GM06990 (cell line): ENCODE results near the gene SWT1.

Experiments
- DNase-seq: peaks from one replicate; pipeline ENCODE4 v3.0.0-alpha.2; 2011; ENCODE audit not compliant: insufficient read length; ENCODE audit errors: extremely low read depth
- H3K27me3 ChIP-seq: replicated peaks from 2 replicates; pipeline ENCODE4 v1.6.0; 2011; ENCODE audit warnings: low read length; ENCODE audit not compliant: control insufficient read depth, insufficient read depth
- H3K36me3 ChIP-seq: 2 replicates; pipeline ENCODE4 v1.5.1; 2011; ENCODE audit warnings: low read length; ENCODE audit not compliant: control insufficient read depth, insufficient read depth
- H3K4me3 ChIP-seq: replicated peaks from 2 replicates; pipeline ENCODE4 v1.5.1; 2011; ENCODE audit warnings: low read depth, mild to moderate bottlenecking, control low read depth, low read length
- TF ChIP-seq, protein P1 (sequence below): IDR thresholded peaks from 2 replicates; pipeline ENCODE4 v1.5.1; 2011; ENCODE audit warnings: low read length, control low read depth, mild to moderate bottlenecking, inconsistent platforms; ENCODE audit not compliant: insufficient read depth, poor library complexity, severe bottlenecking

Gene SWT1

DNA sequence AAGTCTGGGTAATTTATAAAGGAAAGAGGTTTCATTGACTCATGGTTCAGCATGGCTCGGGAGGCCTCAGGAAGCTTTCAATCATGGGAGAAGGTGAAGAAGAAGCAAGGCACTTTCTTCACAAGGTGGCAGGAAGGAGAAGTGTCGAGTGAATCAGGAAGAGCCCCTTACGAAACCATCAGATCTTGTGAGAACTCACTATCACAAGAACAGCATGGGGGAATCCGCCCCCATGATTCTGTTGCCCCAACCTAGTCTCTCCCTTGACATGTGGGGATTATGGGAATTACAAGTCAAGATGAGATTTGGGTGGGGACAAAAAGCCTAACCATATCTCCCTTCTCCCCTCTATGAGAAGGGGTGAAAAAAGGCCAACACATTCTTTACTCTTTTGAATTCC is 171.3 kb downstream of the SWT1 start:
- DNase-seq, result no peak
- no peaks in the 10 kb centered on the region for H3K36me3 ChIP-seq
- H3K27me3 ChIP-seq, result no peaks in the 10 kb centered on the region
- TF ChIP-seq, protein P1, sequence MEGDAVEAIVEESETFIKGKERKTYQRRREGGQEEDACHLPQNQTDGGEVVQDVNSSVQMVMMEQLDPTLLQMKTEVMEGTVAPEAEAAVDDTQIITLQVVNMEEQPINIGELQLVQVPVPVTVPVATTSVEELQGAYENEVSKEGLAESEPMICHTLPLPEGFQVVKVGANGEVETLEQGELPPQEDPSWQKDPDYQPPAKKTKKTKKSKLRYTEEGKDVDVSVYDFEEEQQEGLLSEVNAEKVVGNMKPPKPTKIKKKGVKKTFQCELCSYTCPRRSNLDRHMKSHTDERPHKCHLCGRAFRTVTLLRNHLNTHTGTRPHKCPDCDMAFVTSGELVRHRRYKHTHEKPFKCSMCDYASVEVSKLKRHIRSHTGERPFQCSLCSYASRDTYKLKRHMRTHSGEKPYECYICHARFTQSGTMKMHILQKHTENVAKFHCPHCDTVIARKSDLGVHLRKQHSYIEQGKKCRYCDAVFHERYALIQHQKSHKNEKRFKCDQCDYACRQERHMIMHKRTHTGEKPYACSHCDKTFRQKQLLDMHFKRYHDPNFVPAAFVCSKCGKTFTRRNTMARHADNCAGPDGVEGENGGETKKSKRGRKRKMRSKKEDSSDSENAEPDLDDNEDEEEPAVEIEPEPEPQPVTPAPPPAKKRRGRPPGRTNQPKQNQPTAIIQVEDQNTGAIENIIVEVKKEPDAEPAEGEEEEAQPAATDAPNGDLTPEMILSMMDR, result no peak
- no peak overlapping the region for H3K4me3 ChIP-seq

DNA sequence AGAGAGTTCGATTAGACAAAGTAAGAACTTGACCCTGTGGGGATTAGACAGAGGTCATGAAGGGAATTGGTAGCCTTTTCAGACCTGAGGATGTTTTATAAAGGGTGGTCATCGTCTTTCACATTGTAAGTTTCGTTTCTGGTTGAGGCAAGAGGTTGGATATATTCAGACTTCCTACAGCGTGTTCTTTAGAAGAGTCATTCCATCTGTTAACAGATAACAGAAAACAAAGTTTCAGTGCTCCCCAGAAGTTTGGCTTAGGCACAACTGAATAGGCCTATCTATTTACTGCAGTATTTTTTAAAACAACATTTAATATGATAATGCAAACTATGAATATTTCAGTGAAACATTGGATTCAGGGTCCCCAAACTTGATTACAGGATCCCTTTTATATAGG is 177.2 kb downstream of the SWT1 start:
- H3K27me3 ChIP-seq, result no peaks in the 10 kb centered on the region
- no peaks in the 10 kb centered on the region for H3K36me3 ChIP-seq
- no peak overlapping the region for H3K4me3 ChIP-seq
- no peak for DNase-seq
- TF ChIP-seq, protein P1, result no peak

DNA sequence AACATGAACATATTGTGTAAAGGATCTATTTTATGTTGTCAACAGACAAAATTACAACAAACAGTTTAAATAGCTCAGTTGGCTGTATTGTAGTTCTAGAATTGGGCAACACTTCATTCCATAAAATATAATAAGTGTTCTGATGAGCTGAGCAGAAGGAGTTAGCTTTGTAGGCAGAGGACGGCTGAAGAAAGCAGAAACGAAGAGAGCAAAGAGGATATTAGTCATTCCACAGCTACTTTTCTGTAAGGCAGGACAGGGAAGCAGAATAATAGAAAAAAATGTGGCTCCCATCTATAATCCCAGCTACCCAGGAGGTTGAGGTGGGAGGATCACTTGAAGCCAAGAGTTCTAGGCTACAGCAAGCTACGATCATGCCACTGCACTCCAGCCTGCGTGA is 180.3 kb downstream of the SWT1 start:
- Histone ChIP-seq H3K4me3 (no peak overlapping the region), H3K36me3 (no peaks in the 10 kb centered on the region)
- no peak for DNase-seq

DNA sequence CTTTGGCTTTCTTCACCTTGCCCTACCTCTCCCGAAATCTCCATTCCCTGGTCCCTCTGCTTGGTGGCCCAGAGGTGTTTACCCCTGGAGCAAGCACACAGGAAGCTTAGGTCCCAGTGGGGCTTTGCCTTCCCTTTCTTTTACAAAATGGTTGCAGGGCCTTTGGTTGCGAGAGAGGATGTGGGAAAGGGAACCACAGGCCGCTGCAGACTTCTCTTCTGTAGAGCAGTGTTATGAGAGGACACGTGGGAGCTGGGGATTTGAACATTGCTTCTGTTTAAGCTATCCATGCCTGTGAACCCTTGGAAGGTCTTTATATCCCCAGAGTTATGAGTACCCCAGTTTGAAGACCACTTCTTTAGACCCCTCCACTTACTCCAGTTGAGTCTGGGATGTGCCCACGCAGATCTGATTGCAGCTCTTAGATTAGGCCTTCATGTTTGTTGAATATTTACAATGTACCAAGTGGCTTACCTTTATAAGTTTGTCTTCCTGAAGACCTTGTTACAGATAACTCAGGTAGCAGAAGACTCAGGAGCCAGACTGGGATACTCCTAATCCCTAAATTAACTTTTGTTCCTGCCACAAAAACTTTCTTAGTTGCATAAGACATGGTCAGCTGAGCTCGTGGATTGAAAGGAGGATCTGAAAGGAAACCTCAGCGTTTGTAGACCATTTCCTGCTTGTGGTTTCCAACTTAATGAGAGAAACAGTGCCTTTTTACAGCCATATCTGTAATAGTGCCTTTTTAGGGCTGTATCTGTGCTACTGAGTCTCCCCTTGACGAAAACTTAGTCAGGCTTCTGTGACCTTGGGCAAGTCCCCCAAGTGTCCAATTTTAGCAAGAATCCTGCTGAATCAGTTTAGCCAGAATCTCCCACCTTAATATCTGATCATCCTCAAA is 182.0 kb downstream of the SWT1 start:
- TF ChIP-seq, protein P1, result no peak
- no peaks in the 10 kb centered on the region for H3K27me3 ChIP-seq
- no peak overlapping the region for H3K4me3 ChIP-seq
- DNase-seq, result peak; percentile 67
- H3K36me3 ChIP-seq, result no peaks in the 10 kb centered on the region

More for the DNA sequence above, 180.3 kb downstream of the SWT1 start:
- no peaks in the 10 kb centered on the region for H3K27me3 ChIP-seq
- TF ChIP-seq, protein P1, result no peak

DNA sequence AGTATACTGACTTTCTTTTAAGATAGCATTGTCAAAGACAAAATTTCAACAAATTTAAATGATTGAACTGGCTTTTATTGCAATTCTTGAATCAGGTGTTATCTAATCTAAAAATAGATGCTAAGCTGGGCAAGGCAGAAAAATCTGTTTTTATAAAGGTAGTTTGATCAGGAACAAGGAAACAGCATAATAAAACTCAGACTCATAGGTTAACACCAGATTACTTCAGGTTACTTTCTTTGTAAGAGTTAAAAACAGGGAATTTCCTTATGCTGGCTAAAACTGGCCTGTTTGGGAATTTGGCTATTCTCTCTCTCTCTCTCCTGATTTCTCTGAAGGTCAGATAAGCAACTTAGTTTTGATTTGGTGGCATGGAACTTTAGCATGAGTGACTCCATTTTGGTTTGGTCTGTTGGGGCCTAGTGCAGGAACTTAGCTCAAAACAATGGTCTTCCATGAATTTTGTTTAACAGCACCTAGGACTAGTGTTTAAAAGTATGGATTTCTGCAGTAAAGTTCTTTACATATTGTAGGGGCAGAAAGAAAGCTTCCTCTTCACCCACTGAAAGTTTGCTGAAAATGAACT is 184.3 kb downstream of the SWT1 start:
- TF ChIP-seq, protein P1, result no peak
- Histone ChIP-seq H3K4me3 (no peak overlapping the region), H3K27me3 (no peaks in the 10 kb centered on the region), H3K36me3 (no peaks in the 10 kb centered on the region)
- no peak for DNase-seq
